ENCODE measurements around the gene FTCD.

DNA sequence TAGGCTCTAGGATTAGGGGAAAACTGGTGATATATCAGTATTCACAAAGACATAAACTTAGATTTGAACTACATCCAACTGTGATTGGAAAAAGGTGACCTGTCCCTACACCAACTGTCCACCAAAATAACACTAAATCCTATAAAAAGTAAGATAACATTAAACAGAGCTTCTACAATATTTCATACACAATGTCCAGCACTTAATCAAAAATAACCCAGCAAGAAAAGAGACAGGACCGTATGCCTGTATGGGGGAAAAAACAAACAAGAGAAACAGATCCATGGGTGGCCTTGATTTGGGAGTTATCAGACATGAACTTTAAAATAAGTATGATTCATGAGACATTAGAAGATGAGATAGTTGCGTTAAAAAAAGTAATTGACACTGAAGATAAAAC lies 67.2 kb downstream of the FTCD start:
- TF ChIP-seq SIN3A (IDR thresholded peaks at IDR 0.05; ENCODE audit: borderline replicate concordance, insufficient read depth, low read length) (no peak), POLR2AphosphoS5 (IDR thresholded peaks at IDR 0.05; ENCODE audit: low read depth, low read length) (no peak), TAF1 (IDR thresholded peaks at IDR 0.05; ENCODE audit: borderline replicate concordance, insufficient read depth, low read length) (no peak)
- TF ChIP-seq, protein P1, sequence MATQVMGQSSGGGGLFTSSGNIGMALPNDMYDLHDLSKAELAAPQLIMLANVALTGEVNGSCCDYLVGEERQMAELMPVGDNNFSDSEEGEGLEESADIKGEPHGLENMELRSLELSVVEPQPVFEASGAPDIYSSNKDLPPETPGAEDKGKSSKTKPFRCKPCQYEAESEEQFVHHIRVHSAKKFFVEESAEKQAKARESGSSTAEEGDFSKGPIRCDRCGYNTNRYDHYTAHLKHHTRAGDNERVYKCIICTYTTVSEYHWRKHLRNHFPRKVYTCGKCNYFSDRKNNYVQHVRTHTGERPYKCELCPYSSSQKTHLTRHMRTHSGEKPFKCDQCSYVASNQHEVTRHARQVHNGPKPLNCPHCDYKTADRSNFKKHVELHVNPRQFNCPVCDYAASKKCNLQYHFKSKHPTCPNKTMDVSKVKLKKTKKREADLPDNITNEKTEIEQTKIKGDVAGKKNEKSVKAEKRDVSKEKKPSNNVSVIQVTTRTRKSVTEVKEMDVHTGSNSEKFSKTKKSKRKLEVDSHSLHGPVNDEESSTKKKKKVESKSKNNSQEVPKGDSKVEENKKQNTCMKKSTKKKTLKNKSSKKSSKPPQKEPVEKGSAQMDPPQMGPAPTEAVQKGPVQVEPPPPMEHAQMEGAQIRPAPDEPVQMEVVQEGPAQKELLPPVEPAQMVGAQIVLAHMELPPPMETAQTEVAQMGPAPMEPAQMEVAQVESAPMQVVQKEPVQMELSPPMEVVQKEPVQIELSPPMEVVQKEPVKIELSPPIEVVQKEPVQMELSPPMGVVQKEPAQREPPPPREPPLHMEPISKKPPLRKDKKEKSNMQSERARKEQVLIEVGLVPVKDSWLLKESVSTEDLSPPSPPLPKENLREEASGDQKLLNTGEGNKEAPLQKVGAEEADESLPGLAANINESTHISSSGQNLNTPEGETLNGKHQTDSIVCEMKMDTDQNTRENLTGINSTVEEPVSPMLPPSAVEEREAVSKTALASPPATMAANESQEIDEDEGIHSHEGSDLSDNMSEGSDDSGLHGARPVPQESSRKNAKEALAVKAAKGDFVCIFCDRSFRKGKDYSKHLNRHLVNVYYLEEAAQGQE (IDR thresholded peaks at IDR 0.05; ENCODE audit: insufficient read depth in 1 of 2, low read depth in 2 of 2, low read length in 2 of 2) = no peak

Data from PFSK-1 (cell line).